Liver (tissue), 9 donors: ENCODE results near the gene GPR55. TPM values are rescaled to one million over a fixed set of nuclear protein-coding genes. Genes with fewer than 3 reads are reported as not detected.

ENCODE experiments used
- DNase-seq: peaks from one replicate; pipeline ENCODE4 v3.0.0-alpha.2; 2017; ENCODE audit warnings: low spot score
- H3K27ac ChIP-seq, 2 donors: one replicate each; pipeline ENCODE4 v1.7.0; 2013; ENCODE audit warnings: inconsistent platforms in 2 of 2, low read length in 2 of 2, control low read depth in 1 of 2, low read depth in 1 of 2, mild to moderate bottlenecking in 1 of 2
- H3K27me3 ChIP-seq, 4 donors: one replicate each; pipeline versions ENCODE4 v1.6.1 to v1.7.0; 2013; ENCODE audit warnings: low read length in 3 of 4, inconsistent platforms in 1 of 4, mild to moderate bottlenecking in 1 of 4, moderate library complexity in 1 of 4; ENCODE audit not compliant: control insufficient read depth in 4 of 4, insufficient read depth in 4 of 4
- H3K36me3 ChIP-seq, 4 donors: one replicate each; pipeline versions ENCODE4 v1.6.1 to v1.7.0; 2013; ENCODE audit warnings: low read length in 3 of 4, mild to moderate bottlenecking in 3 of 4, low read depth in 1 of 4, moderate library complexity in 1 of 4; ENCODE audit not compliant: control insufficient read depth in 4 of 4, insufficient read depth in 3 of 4
- H3K4me1 ChIP-seq, 4 donors: one replicate each; pipeline versions ENCODE4 v1.6.1 to v1.7.0; 2013; ENCODE audit warnings: low read length in 3 of 4, mild to moderate bottlenecking in 3 of 4, moderate library complexity in 1 of 4; ENCODE audit not compliant: control insufficient read depth in 4 of 4, insufficient read depth in 4 of 4
- H3K4me3 ChIP-seq, 3 donors: one replicate each; pipeline versions ENCODE4 v1.6.1 to v1.7.0; 2013; ENCODE audit warnings: low read length in 3 of 3, control low read depth in 1 of 3, low read depth in 1 of 3, mild to moderate bottlenecking in 1 of 3
- H3K9ac ChIP-seq, 2 donors: one replicate each; pipeline ENCODE4 v1.7.0; 2013; ENCODE audit warnings: low read length in 2 of 2, mild to moderate bottlenecking in 2 of 2, moderate library complexity in 2 of 2, control low read depth in 1 of 2, low read depth in 1 of 2
- H3K9me3 ChIP-seq, 4 donors: one replicate each; pipeline versions ENCODE4 v1.6.1 to v1.7.0; 2013; ENCODE audit warnings: low read length in 3 of 4; ENCODE audit not compliant: control insufficient read depth in 4 of 4
- ATF3 ChIP-seq: IDR thresholded peaks from 2 replicates; pipeline ENCODE4 v1.6.1; 2016; ENCODE audit warnings: antibody characterized with exemption
- CTCF ChIP-seq: fragments of 150-350 bp; IDR thresholded peaks from 2 replicates; pipeline ENCODE4 v1.5.1; 2017; ENCODE audit warnings: improper control_type of control experiment, low read depth, low read length; ENCODE audit not compliant: missing input control
- EGR1 ChIP-seq, 2 donors: IDR thresholded peaks; 2 replicates each; pipeline ENCODE4 v1.6.1; 2016 to 2018; ENCODE audit warnings: antibody characterized with exemption in 2 of 2, low read depth in 2 of 2
- FOXA1 ChIP-seq: IDR thresholded peaks from 2 replicates; pipeline ENCODE4 v1.6.1; 2016; ENCODE audit warnings: antibody characterized with exemption
- FOXA2 ChIP-seq: IDR thresholded peaks from 2 replicates; pipeline ENCODE4 v1.6.1; 2016; ENCODE audit warnings: antibody characterized with exemption
- GABPA ChIP-seq, 2 donors: IDR thresholded peaks in 1 of 2; conservative IDR thresholded peaks in 1 of 2; 2 replicates each; pipeline ENCODE4 v1.6.1; 2016; ENCODE audit warnings: antibody characterized with exemption in 2 of 2, mild to moderate bottlenecking in 1 of 2, moderate library complexity in 1 of 2
- HNF4A ChIP-seq, 2 donors: conservative IDR thresholded peaks; 2 replicates each; pipeline ENCODE4 v1.6.1; 2016; ENCODE audit warnings: antibody characterized with exemption in 2 of 2, mild to moderate bottlenecking in 2 of 2
- HNF4G ChIP-seq: IDR thresholded peaks from 2 replicates; pipeline ENCODE4 v1.6.1; 2016; ENCODE audit warnings: antibody characterized with exemption
- JUND ChIP-seq, 2 donors: IDR thresholded peaks; 2 replicates each; pipeline ENCODE4 v1.6.1; 2016; ENCODE audit warnings: antibody characterized with exemption in 2 of 2
- MAX ChIP-seq: IDR thresholded peaks from 2 replicates; pipeline ENCODE4 v1.6.1; 2016; ENCODE audit warnings: antibody characterized with exemption
- NR2F2 ChIP-seq: IDR thresholded peaks from 2 replicates; pipeline ENCODE4 v1.6.1; 2016; ENCODE audit warnings: antibody characterized with exemption
- REST ChIP-seq: IDR thresholded peaks from 2 replicates; pipeline ENCODE4 v1.6.1; 2016; ENCODE audit warnings: antibody characterized with exemption, mild to moderate bottlenecking
- RXRA ChIP-seq, 2 donors: IDR thresholded peaks; 2 replicates each; pipeline ENCODE4 v1.6.1; 2017 to 2018; ENCODE audit warnings: antibody characterized with exemption in 2 of 2, mild to moderate bottlenecking in 1 of 2
- SP1 ChIP-seq: IDR thresholded peaks from 2 replicates; pipeline ENCODE4 v1.6.1; 2018; ENCODE audit warnings: antibody characterized with exemption, mild to moderate bottlenecking
- YY1 ChIP-seq: IDR thresholded peaks from 2 replicates; pipeline ENCODE4 v1.6.1; 2016; ENCODE audit warnings: antibody characterized with exemption, mild to moderate bottlenecking
- ZBTB33 ChIP-seq: IDR thresholded peaks from 2 replicates; pipeline ENCODE4 v1.6.1; 2016; ENCODE audit warnings: antibody characterized with exemption
- WGBS: extraction: QIAGEN DNeasy Blood & Tissue Kit; methylation state at CpG from one replicate; pipeline ENCODE4 v1.1.7; 2013; 5-methylcytosine and 5-hydroxymethylcytosine counted together
- polyA plus RNA-seq, 2 donors: library from polyadenylated mRNA; stranded (reverse) in 1 of 2; unstranded in 1 of 2; fragments of 200-250 nt in 1 of 2; fragments of >200 nt in 1 of 2; fragmentation: Nextera tagmentation in 1 of 2; extraction: Ambion mirVana in 1 of 2; gene quantifications; one replicate each; pipeline versions ENCODE4 v1.2.1 to v1.2.3, GENCODE V29; 2013 to 2015
- total RNA-seq, 2 donors: library from RNA; depleted of rRNA; stranded (reverse); fragments of >200 nt; gene quantifications; one replicate each; pipeline ENCODE4 v1.2.3, GENCODE V29; 2014
- donor health status: healthy.
- donor health status: healthy.
- donor health status: healthy.
- donor health status: healthy.
- donor health status: healthy.

GPR55 gene
- total and polyA plus RNA-seq, 4 donors, result 0.05 to 0.17 (median 0.10) TPM; not detected in 1

GRCh38 chr2:230913406-230914143 is 11.5 kb downstream of the GPR55 start:
- Histone ChIP-seq H3K4me1 (no peaks in the 10 kb centered on the region), H3K27ac (no peak overlapping the region), H3K9ac (no peak overlapping the region), H3K27me3 (no peaks in the 10 kb centered on the region), H3K4me3 (no peak overlapping the region), H3K36me3 (no peaks in the 10 kb centered on the region), H3K9me3 (no peaks in the 10 kb centered on the region)
- DNase-seq, result no peak
- TF ChIP-seq JUND (IDR thresholded peaks at IDR 0.05) (no peak), ZBTB33 (no peak), REST (no peak), CTCF (no peak), SP1 (no peak), HNF4G (no peak), RXRA (IDR thresholded peaks at IDR 0.05) (no peak), YY1 (no peak), FOXA2 (no peak), EGR1 (IDR thresholded peaks at IDR 0.05; ENCODE audit: low read depth in 2 of 2) (no peak), ATF3 (no peak), GABPA (IDR thresholded peaks at IDR 0.05 in 1 of 2, conservative IDR thresholded peaks at IDR 0.05 in 1 of 2) (no peak), HNF4A (conservative IDR thresholded peaks at IDR 0.05) (no peak), FOXA1 (no peak)
- WGBS, result 73% methylated on average over 5 of the region's 5 CpGs

GRCh38 chr2:230912724-230913123 is 12.3 kb downstream of the GPR55 start:
- Histone ChIP-seq H3K4me3 (no peak overlapping the region), H3K9me3 (no peaks in the 10 kb centered on the region), H3K27me3 (no peaks in the 10 kb centered on the region), H3K4me1 (no peaks in the 10 kb centered on the region), H3K27ac (no peak overlapping the region), H3K9ac (no peak overlapping the region), H3K36me3 (no peaks in the 10 kb centered on the region)
- TF ChIP-seq RXRA (IDR thresholded peaks at IDR 0.05), result no peak
- no peak for TF ChIP-seq FOXA1
- TF ChIP-seq NR2F2, result no peak
- no peak for TF ChIP-seq CTCF
- TF ChIP-seq MAX, result no peak
- no peak for TF ChIP-seq HNF4A (conservative IDR thresholded peaks at IDR 0.05)
- no peak for TF ChIP-seq HNF4G
- TF ChIP-seq ATF3, result no peak
- TF ChIP-seq GABPA (IDR thresholded peaks at IDR 0.05 in 1 of 2, conservative IDR thresholded peaks at IDR 0.05 in 1 of 2), result no peak
- TF ChIP-seq REST, result no peak
- 94% methylated on average over 5 of the region's 5 CpGs for WGBS
- DNase-seq, result no peak
